GM21619 (cell line): ENCODE measurements around the gene USP15.
"Not testable (repeated sequence)": the region's sequence is repeated elsewhere in the genome, so short reads cannot be mapped to it uniquely, and the experiment has no call there.

ENCODE experiments used
- ATAC-seq: cut with Tn5 transposase; IDR thresholded peaks from one replicate; pipeline ENCODE4 v1.9.1; 2021; ENCODE audit not compliant: unreplicated experiment

USP15 gene

GRCh38 chr12:62438098-62438692 is 178.0 kb downstream of the USP15 start:
- no peak for ATAC-seq

GRCh38 chr12:62446754-62447452 is 186.7 kb downstream of the USP15 start:
- no peak for ATAC-seq

GRCh38 chr12:62448436-62448835 is 188.2 kb downstream of the USP15 start:
- ATAC-seq, result no peak

- ATAC-seq, result not testable (repeated sequence)
These were observed 195.2 kb downstream of the USP15 start for GRCh38 chr12:62455429-62455828.

GRCh38 chr12:62458626-62459025 is 198.4 kb downstream of the USP15 start:
- ATAC-seq, result no peak

- no peak for ATAC-seq
These were observed 199.8 kb downstream of the USP15 start for GRCh38 chr12:62459976-62460375.

- not testable (repeated sequence) for ATAC-seq
These were observed 201.1 kb downstream of the USP15 start for GRCh38 chr12:62461171-62461837.

GRCh38 chr12:62463252-62463651 is 203.0 kb downstream of the USP15 start:
- not testable (repeated sequence) for ATAC-seq
